SJSA1 (cell line): ENCODE data around the gene PTPMT1. TPM values are rescaled to one million over a fixed set of nuclear protein-coding genes. Genes with fewer than 3 reads are reported as not detected.

ENCODE experiments used
- DNase-seq, 2 experiments: peaks; one replicate each; pipeline ENCODE4 v3.0.0-alpha.2; 2015 to 2020; ENCODE audit warnings: low spot score in 2 of 2, low read depth in 1 of 2
- H3K27ac ChIP-seq: fragments of 250-450 bp; sonication (Bioruptor Pico); 2 replicates; pipeline ENCODE4 v1.5.1; 2020; ENCODE audit warnings: mild to moderate bottlenecking, moderate library complexity
- H3K27me3 ChIP-seq: fragments of 250-450 bp; sonication (Bioruptor Pico); replicated peaks from 2 replicates; pipeline ENCODE4 v1.5.1; 2020; ENCODE audit warnings: mild to moderate bottlenecking, moderate library complexity
- H3K36me3 ChIP-seq: fragments of 250-450 bp; sonication (Bioruptor Pico); 2 replicates; pipeline ENCODE4 v1.5.1; 2020; ENCODE audit warnings: mild to moderate bottlenecking
- H3K4me1 ChIP-seq: fragments of 250-450 bp; sonication (Bioruptor Pico); replicated peaks from 2 replicates; pipeline ENCODE4 v1.6.1; 2021; ENCODE audit warnings: mild to moderate bottlenecking
- H3K4me3 ChIP-seq: fragments of 250-450 bp; sonication (Bioruptor Pico); 2 replicates; pipeline ENCODE4 v1.5.1; 2020; ENCODE audit warnings: mild to moderate bottlenecking
- H3K9me3 ChIP-seq: fragments of 250-450 bp; sonication (Bioruptor Pico); replicated peaks from 2 replicates; pipeline ENCODE4 v1.5.1; 2020; ENCODE audit warnings: mild to moderate bottlenecking
- total RNA-seq: library from RNA; depleted of rRNA; stranded (reverse); fragments of >200 nt; shearing (Covaris generic); gene quantifications from 2 replicates; pipeline ENCODE4 v1.2.3, GENCODE V29; 2014; rRNA removed

Gene PTPMT1
- total RNA-seq, 1 experiment from 2014 or later, result 134 TPM

DNA sequence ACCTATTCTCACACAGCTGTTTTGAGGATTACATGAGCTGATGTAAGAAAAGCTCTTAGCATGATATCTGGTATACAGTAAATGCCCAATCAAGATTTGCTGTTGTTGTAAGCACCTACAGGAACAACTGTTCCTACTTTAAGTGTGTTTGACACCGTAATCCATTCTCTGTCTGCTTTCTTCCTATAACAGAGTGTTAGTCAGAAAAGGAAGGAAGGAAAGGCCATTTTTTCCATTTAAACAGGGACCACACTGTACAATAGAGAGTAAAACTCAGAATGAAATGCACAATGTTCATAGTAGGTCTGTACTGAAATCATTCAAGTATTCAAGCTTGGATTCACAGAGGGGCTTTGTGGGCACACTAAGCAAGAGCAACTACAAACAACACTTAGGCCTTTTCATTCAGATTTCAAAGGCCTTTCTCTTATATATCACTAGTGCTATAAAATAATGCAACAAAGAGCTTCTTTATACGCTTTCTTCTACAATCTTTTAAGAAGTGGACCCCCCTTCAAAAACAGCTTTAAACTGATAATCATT, 55.5 kb downstream of the PTPMT1 start:
- no peak overlapping the region for H3K4me3 ChIP-seq
- DNase-seq, result no peak
- H3K27ac ChIP-seq, result no peak overlapping the region
- no peaks in the 10 kb centered on the region for H3K9me3 ChIP-seq
- H3K4me1 ChIP-seq, result peaks cover 9% of the 10 kb centered on the region
- no peaks in the 10 kb centered on the region for H3K27me3 ChIP-seq
- H3K36me3 ChIP-seq, result peaks cover 81% of the 10 kb centered on the region

Other genes starting within 250 kb of the PTPMT1 start
- gene MYBPC3, start 212.9 kb upstream of the PTPMT1 start, total RNA-seq, result not detected in 2 replicates
- not detected in 2 replicates for gene SPI1, start 187.1 kb upstream of the PTPMT1 start, total RNA-seq
- gene SLC39A13, start 157.0 kb upstream of the PTPMT1 start, total RNA-seq, result 42.0 and 76.0 TPM in 2 replicates
- gene PSMC3, start 139.2 kb upstream of the PTPMT1 start, total RNA-seq, result 295 and 358 TPM in 2 replicates
- gene RAPSN, start 116.5 kb upstream of the PTPMT1 start, total RNA-seq, result 0.34 TPM in 1 of 2 replicates, not detected in the other
- gene CELF1, start 12.5 kb upstream of the PTPMT1 start, total RNA-seq, result 50.6 and 77.6 TPM in 2 replicates
- gene KBTBD4, start 13.4 kb downstream of the PTPMT1 start, total RNA-seq, result 22.9 and 34.9 TPM in 2 replicates
- 101 and 123 TPM in 2 replicates for gene NDUFS3, start 13.5 kb downstream of the PTPMT1 start, total RNA-seq
- gene FAM180B, start 21.1 kb downstream of the PTPMT1 start, total RNA-seq, result not detected in 2 replicates
- gene C1QTNF4, start 28.8 kb downstream of the PTPMT1 start, total RNA-seq, result 0.39 TPM in 1 of 2 replicates, not detected in the other
- 108 and 130 TPM in 2 replicates for gene MTCH2, start 77.0 kb downstream of the PTPMT1 start, total RNA-seq
- 0.45 TPM in 1 of 2 replicates, not detected in the other for gene AGBL2, start 149.8 kb downstream of the PTPMT1 start, total RNA-seq
- gene FNBP4, start 201.7 kb downstream of the PTPMT1 start, total RNA-seq, result 33.0 and 41.7 TPM in 2 replicates